PFSK-1 (cell line): ENCODE measurements around the gene LRRC8B.

Experiments
- FOXP2 ChIP-seq: optimal IDR thresholded peaks from 2 replicates; pipeline ENCODE3; 2011; ENCODE audit warnings: borderline replicate concordance, control low read depth, inconsistent platforms; ENCODE audit not compliant: insufficient read depth; ENCODE audit errors: extremely low read length, extremely low read depth
- POLR2AphosphoS5 ChIP-seq: IDR thresholded peaks from 2 replicates; pipeline ENCODE4 v1.6.1; 2012; ENCODE audit warnings: low read depth, mild to moderate bottlenecking, control low read depth, low read length, moderate library complexity
- SIN3A ChIP-seq: IDR thresholded peaks from 2 replicates; pipeline ENCODE4 v1.6.1; 2012; ENCODE audit warnings: mild to moderate bottlenecking, low read length, moderate library complexity, borderline replicate concordance; ENCODE audit not compliant: insufficient read depth
- TAF1 ChIP-seq: IDR thresholded peaks from 2 replicates; pipeline ENCODE4 v1.6.1; 2012; ENCODE audit warnings: low read length, control low read depth, borderline replicate concordance; ENCODE audit not compliant: insufficient read depth
- TF ChIP-seq, protein P1 (sequence below), 2 experiments: IDR thresholded peaks; 2 replicates each; pipeline versions ENCODE4 v1.6.1 to v1.8.0; 2011 to 2012; ENCODE audit warnings: low read depth in 2 of 2, low read length in 2 of 2, control low read depth in 1 of 2, inconsistent platforms in 1 of 2, mild to moderate bottlenecking in 1 of 2, moderate library complexity in 1 of 2; ENCODE audit not compliant: insufficient read depth in 1 of 2

LRRC8B gene

DNA sequence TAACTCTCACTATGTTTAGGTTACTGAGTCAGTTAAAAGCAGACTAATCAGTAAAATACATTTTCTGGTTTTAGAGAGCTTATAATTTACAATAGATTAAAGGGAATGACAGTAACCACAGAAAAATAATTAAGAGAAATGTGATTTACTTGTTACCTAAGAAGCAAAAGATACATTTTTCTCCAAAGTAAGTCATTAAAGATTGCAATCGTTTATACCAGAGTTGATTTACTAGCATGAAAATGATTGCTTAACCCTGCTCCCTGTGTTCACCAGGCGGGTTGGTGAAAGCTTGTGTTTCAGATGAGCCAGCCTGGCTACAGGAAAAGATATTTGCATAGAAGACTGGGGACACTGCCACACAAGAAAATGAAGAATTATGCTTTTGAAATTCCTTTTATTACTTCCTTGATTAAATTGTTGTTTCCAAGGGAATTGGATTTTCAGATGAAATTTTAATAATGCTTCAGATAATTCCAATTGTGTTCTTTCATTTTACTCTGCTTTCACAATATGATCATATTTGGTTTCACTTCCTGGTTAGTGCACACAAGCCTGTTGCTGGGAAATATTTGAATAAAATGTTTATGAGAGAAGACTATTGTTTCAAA, 27.9 kb downstream of the LRRC8B start:
- TF ChIP-seq SIN3A (no peak), TAF1 (no peak), POLR2AphosphoS5 (no peak), FOXP2 (no peak)
- TF ChIP-seq, protein P1, sequence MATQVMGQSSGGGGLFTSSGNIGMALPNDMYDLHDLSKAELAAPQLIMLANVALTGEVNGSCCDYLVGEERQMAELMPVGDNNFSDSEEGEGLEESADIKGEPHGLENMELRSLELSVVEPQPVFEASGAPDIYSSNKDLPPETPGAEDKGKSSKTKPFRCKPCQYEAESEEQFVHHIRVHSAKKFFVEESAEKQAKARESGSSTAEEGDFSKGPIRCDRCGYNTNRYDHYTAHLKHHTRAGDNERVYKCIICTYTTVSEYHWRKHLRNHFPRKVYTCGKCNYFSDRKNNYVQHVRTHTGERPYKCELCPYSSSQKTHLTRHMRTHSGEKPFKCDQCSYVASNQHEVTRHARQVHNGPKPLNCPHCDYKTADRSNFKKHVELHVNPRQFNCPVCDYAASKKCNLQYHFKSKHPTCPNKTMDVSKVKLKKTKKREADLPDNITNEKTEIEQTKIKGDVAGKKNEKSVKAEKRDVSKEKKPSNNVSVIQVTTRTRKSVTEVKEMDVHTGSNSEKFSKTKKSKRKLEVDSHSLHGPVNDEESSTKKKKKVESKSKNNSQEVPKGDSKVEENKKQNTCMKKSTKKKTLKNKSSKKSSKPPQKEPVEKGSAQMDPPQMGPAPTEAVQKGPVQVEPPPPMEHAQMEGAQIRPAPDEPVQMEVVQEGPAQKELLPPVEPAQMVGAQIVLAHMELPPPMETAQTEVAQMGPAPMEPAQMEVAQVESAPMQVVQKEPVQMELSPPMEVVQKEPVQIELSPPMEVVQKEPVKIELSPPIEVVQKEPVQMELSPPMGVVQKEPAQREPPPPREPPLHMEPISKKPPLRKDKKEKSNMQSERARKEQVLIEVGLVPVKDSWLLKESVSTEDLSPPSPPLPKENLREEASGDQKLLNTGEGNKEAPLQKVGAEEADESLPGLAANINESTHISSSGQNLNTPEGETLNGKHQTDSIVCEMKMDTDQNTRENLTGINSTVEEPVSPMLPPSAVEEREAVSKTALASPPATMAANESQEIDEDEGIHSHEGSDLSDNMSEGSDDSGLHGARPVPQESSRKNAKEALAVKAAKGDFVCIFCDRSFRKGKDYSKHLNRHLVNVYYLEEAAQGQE (IDR thresholded peaks at IDR 0.05; ENCODE audit: insufficient read depth in 1 of 2, low read depth in 2 of 2, low read length in 2 of 2) = no peak

- TF ChIP-seq TAF1 (no peak), FOXP2 (no peak), SIN3A (no peak), POLR2AphosphoS5 (no peak)
- TF ChIP-seq, protein P1 (IDR thresholded peaks at IDR 0.05; ENCODE audit: insufficient read depth in 1 of 2, low read depth in 2 of 2, low read length in 2 of 2) = no peak
Observed at GRCh38 chr1:89553157-89553556, 28.5 kb downstream of the LRRC8B start.

DNA sequence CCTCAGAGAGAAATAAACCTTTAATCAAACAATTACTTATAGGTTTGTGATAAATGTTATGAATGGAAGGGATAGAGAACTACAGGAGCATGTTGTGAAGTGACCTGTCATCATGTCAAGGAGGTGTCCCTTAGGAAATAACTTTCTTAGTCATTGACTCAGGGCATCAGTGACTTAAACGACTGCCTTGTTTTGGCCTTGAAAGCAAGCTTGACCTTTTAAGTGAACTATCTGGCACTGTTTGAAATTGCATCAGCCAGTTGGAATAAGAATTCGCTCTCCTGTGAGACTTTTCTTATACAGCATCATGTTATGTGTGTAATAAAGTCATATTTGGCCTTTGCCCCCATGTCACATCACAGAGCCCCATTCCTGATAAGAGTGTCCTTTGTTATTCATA, 30.9 kb downstream of the LRRC8B start:
- no peak for TF ChIP-seq POLR2AphosphoS5
- TF ChIP-seq, protein P1 (IDR thresholded peaks at IDR 0.05; ENCODE audit: insufficient read depth in 1 of 2, low read depth in 2 of 2, low read length in 2 of 2) = no peak
- no peak for TF ChIP-seq TAF1
- no peak for TF ChIP-seq SIN3A
- TF ChIP-seq FOXP2 = no peak

DNA sequence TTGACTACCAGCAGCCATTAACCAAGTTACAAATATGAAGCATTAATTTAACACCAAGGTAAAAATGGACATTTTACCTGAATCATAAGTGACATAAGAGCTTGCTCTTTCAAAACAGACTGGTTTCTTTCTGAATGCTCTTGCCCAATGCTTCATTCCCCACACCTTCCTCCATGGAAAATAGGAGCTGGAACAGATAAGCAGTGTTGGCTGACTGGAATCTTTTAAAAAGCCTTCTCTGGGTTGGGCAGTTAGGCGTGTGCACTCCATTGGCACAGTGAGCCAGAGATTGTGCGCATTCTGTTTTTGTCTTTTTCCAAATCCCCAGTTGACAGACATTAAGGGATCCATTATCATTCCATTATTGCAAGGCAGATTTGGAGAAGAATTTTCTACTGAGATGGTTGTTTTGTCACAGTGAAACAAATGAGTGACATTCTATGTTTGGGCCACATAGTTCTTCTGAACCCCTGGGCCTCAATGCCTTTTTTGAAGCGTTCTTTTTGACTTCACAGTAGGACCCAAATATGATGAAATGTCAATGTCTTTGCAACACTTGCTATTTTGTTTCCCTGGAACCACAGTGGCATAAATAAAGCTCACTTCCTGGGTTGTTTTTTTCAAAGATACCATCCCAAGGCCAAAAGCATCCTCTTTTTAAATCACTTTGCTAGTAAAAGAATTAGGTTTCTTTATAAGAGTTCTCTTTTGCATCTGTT, 32.3 kb downstream of the LRRC8B start:
- TF ChIP-seq TAF1 = no peak
- no peak for TF ChIP-seq POLR2AphosphoS5
- no peak for TF ChIP-seq SIN3A
- no peak for TF ChIP-seq FOXP2
- TF ChIP-seq, protein P1 (IDR thresholded peaks at IDR 0.05; ENCODE audit: insufficient read depth in 1 of 2, low read depth in 2 of 2, low read length in 2 of 2) = no peak
